WTC11 (cell line): ENCODE results near the gene CDC16.

ENCODE experiments used
- CREB1 ChIP-seq: sonication (generic); formaldehyde crosslinking; IDR thresholded peaks from 2 replicates; pipeline ENCODE4 v1.8.0; 2023; ENCODE audit warnings: mild to moderate bottlenecking, missing genetic modification reagents
- ESRRA ChIP-seq: sonication (generic); formaldehyde crosslinking; IDR thresholded peaks from 2 replicates; pipeline ENCODE4 v1.8.1; 2022; ENCODE audit warnings: mild to moderate bottlenecking, missing genetic modification reagents, borderline replicate concordance
- JUN ChIP-seq: sonication (generic); formaldehyde crosslinking; IDR thresholded peaks from 2 replicates; pipeline ENCODE4 v1.8.0; 2023; ENCODE audit warnings: mild to moderate bottlenecking, missing genetic modification reagents
- NR2C2 ChIP-seq: sonication (generic); formaldehyde crosslinking; IDR thresholded peaks from 2 replicates; pipeline ENCODE4 v1.8.0; 2022; ENCODE audit warnings: mild to moderate bottlenecking, missing genetic modification reagents
- TCF7 ChIP-seq: sonication (generic); formaldehyde crosslinking; IDR thresholded peaks from 2 replicates; pipeline ENCODE4 v1.8.0; 2022; ENCODE audit warnings: mild to moderate bottlenecking, low read depth, missing genetic modification reagents, moderate library complexity
- TF ChIP-seq, protein P1 (sequence below): fragments of 200-600 bp; IDR thresholded peaks from 2 replicates; pipeline ENCODE4 v1.8.0; 2022; ENCODE audit warnings: antibody characterized with exemption
- TF ChIP-seq, protein P2 (sequence below): fragments of 250-450 bp; sonication (Bioruptor Pico); IDR thresholded peaks from 2 replicates; pipeline ENCODE4 v1.9.0; 2021; ENCODE audit warnings: moderate library complexity, mild to moderate bottlenecking, inconsistent platforms, borderline replicate concordance
- TF ChIP-seq, protein P3 (sequence below): sonication (generic); formaldehyde crosslinking; IDR thresholded peaks from 2 replicates; pipeline ENCODE4 v1.8.0; 2022; ENCODE audit warnings: missing genetic modification reagents
- TF ChIP-seq, protein P4 (sequence below): sonication (generic); formaldehyde crosslinking; IDR thresholded peaks from 2 replicates; pipeline ENCODE4 v1.8.0; 2022; ENCODE audit warnings: mild to moderate bottlenecking, missing genetic modification reagents
- TF ChIP-seq, protein P5 (sequence below): sonication (generic); formaldehyde crosslinking; IDR thresholded peaks from 2 replicates; pipeline ENCODE4 v1.8.0; 2022; ENCODE audit warnings: mild to moderate bottlenecking, missing genetic modification reagents
- TF ChIP-seq, protein P6 (sequence below): sonication (generic); formaldehyde crosslinking; IDR thresholded peaks from 2 replicates; pipeline ENCODE4 v1.8.1; 2022; ENCODE audit warnings: low read depth, missing genetic modification reagents, borderline replicate concordance
- TF ChIP-seq, protein P7 (sequence below): sonication (generic); formaldehyde crosslinking; IDR thresholded peaks from 2 replicates; pipeline ENCODE4 v1.8.1; 2023; ENCODE audit warnings: mild to moderate bottlenecking, missing genetic modification reagents, borderline replicate concordance

DNA sequence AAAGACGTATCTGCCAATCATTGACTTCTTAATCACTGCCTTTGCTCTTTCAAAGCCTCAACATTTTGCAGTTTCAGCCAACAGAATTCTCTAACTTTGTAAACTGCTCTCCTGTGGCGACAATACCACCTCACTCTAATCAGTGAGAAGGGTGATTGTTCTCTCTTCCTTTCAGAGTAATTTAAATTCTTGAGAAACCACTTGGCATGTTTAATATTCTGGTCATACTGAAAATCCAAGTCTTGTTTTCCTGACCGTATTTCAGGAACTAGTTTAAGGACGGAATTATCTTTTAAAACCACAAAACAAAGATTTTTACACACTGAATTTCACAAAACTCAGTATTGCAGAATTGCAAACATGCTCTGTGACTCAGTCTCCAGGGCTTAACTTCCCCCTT, 5.2 kb upstream of the CDC16 start:
- no peak for TF ChIP-seq ESRRA (CRISPR knock-in tag)
- no peak for TF ChIP-seq JUN
- TF ChIP-seq, protein P1, sequence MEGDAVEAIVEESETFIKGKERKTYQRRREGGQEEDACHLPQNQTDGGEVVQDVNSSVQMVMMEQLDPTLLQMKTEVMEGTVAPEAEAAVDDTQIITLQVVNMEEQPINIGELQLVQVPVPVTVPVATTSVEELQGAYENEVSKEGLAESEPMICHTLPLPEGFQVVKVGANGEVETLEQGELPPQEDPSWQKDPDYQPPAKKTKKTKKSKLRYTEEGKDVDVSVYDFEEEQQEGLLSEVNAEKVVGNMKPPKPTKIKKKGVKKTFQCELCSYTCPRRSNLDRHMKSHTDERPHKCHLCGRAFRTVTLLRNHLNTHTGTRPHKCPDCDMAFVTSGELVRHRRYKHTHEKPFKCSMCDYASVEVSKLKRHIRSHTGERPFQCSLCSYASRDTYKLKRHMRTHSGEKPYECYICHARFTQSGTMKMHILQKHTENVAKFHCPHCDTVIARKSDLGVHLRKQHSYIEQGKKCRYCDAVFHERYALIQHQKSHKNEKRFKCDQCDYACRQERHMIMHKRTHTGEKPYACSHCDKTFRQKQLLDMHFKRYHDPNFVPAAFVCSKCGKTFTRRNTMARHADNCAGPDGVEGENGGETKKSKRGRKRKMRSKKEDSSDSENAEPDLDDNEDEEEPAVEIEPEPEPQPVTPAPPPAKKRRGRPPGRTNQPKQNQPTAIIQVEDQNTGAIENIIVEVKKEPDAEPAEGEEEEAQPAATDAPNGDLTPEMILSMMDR: no peak
- TF ChIP-seq, protein P2, sequence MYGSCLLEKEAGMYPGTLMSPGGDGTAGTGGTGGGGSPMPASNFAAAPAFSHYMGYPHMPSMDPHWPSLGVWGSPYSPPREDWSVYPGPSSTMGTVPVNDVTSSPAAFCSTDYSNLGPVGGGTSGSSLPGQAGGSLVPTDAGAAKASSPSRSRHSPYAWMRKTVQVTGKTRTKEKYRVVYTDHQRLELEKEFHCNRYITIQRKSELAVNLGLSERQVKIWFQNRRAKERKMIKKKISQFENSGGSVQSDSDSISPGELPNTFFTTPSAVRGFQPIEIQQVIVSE (CRISPR knock-in tag): no peak
- TF ChIP-seq, protein P3, sequence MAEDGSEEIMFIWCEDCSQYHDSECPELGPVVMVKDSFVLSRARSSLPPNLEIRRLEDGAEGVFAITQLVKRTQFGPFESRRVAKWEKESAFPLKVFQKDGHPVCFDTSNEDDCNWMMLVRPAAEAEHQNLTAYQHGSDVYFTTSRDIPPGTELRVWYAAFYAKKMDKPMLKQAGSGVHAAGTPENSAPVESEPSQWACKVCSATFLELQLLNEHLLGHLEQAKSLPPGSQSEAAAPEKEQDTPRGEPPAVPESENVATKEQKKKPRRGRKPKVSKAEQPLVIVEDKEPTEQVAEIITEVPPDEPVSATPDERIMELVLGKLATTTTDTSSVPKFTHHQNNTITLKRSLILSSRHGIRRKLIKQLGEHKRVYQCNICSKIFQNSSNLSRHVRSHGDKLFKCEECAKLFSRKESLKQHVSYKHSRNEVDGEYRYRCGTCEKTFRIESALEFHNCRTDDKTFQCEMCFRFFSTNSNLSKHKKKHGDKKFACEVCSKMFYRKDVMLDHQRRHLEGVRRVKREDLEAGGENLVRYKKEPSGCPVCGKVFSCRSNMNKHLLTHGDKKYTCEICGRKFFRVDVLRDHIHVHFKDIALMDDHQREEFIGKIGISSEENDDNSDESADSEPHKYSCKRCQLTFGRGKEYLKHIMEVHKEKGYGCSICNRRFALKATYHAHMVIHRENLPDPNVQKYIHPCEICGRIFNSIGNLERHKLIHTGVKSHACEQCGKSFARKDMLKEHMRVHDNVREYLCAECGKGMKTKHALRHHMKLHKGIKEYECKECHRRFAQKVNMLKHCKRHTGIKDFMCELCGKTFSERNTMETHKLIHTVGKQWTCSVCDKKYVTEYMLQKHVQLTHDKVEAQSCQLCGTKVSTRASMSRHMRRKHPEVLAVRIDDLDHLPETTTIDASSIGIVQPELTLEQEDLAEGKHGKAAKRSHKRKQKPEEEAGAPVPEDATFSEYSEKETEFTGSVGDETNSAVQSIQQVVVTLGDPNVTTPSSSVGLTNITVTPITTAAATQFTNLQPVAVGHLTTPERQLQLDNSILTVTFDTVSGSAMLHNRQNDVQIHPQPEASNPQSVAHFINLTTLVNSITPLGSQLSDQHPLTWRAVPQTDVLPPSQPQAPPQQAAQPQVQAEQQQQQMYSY: no peak
- TF ChIP-seq NR2C2 (CRISPR knock-in tag): no peak
- TF ChIP-seq, protein P4, sequence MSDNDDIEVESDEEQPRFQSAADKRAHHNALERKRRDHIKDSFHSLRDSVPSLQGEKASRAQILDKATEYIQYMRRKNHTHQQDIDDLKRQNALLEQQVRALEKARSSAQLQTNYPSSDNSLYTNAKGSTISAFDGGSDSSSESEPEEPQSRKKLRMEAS (CRISPR knock-in tag): no peak
- TF ChIP-seq, protein P5, sequence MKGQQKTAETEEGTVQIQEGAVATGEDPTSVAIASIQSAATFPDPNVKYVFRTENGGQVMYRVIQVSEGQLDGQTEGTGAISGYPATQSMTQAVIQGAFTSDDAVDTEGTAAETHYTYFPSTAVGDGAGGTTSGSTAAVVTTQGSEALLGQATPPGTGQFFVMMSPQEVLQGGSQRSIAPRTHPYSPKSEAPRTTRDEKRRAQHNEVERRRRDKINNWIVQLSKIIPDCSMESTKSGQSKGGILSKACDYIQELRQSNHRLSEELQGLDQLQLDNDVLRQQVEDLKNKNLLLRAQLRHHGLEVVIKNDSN (CRISPR knock-in tag): no peak
- TF ChIP-seq, protein P6, sequence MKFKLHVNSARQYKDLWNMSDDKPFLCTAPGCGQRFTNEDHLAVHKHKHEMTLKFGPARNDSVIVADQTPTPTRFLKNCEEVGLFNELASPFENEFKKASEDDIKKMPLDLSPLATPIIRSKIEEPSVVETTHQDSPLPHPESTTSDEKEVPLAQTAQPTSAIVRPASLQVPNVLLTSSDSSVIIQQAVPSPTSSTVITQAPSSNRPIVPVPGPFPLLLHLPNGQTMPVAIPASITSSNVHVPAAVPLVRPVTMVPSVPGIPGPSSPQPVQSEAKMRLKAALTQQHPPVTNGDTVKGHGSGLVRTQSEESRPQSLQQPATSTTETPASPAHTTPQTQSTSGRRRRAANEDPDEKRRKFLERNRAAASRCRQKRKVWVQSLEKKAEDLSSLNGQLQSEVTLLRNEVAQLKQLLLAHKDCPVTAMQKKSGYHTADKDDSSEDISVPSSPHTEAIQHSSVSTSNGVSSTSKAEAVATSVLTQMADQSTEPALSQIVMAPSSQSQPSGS (CRISPR knock-in tag): no peak
- TF ChIP-seq CREB1 (CRISPR knock-in tag): no peak
- TF ChIP-seq, protein P7, sequence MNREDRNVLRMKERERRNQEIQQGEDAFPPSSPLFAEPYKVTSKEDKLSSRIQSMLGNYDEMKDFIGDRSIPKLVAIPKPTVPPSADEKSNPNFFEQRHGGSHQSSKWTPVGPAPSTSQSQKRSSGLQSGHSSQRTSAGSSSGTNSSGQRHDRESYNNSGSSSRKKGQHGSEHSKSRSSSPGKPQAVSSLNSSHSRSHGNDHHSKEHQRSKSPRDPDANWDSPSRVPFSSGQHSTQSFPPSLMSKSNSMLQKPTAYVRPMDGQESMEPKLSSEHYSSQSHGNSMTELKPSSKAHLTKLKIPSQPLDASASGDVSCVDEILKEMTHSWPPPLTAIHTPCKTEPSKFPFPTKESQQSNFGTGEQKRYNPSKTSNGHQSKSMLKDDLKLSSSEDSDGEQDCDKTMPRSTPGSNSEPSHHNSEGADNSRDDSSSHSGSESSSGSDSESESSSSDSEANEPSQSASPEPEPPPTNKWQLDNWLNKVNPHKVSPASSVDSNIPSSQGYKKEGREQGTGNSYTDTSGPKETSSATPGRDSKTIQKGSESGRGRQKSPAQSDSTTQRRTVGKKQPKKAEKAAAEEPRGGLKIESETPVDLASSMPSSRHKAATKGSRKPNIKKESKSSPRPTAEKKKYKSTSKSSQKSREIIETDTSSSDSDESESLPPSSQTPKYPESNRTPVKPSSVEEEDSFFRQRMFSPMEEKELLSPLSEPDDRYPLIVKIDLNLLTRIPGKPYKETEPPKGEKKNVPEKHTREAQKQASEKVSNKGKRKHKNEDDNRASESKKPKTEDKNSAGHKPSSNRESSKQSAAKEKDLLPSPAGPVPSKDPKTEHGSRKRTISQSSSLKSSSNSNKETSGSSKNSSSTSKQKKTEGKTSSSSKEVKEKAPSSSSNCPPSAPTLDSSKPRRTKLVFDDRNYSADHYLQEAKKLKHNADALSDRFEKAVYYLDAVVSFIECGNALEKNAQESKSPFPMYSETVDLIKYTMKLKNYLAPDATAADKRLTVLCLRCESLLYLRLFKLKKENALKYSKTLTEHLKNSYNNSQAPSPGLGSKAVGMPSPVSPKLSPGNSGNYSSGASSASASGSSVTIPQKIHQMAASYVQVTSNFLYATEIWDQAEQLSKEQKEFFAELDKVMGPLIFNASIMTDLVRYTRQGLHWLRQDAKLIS: no peak
- no peak for TF ChIP-seq TCF7 (CRISPR knock-in tag)
